HepG2 (cell line): ENCODE results near the gene MED9. TPM values are rescaled to one million over a fixed set of nuclear protein-coding genes. Genes with fewer than 3 reads are reported as not detected.

Source experiments
- ARID5B ChIP-seq: IDR thresholded peaks from 2 replicates; pipeline ENCODE4 v1.4.0; 2020; ENCODE audit warnings: mild to moderate bottlenecking, missing genetic modification reagents
- EED ChIP-seq: sonication (generic); formaldehyde crosslinking; IDR thresholded peaks from 2 replicates; pipeline ENCODE4 v1.5.0; 2020; ENCODE audit warnings: mild to moderate bottlenecking, missing genetic modification reagents
- JUNB ChIP-seq: sonication (generic); formaldehyde crosslinking; IDR thresholded peaks from 2 replicates; pipeline ENCODE4 v1.8.0; 2022; ENCODE audit warnings: missing genetic modification reagents, mild to moderate bottlenecking, borderline replicate concordance
- KLF11 ChIP-seq: IDR thresholded peaks from 2 replicates; pipeline ENCODE4 v1.6.1; 2016; ENCODE audit warnings: missing compliant biosample characterization
- KLF13 ChIP-seq: sonication (generic); formaldehyde crosslinking; IDR thresholded peaks from 2 replicates; pipeline ENCODE4 v1.4.0; 2020; ENCODE audit warnings: mild to moderate bottlenecking, missing genetic modification reagents
- LRRFIP1 ChIP-seq: sonication (generic); formaldehyde crosslinking; conservative IDR thresholded peaks from 2 replicates; pipeline ENCODE4 v1.4.0; 2020; ENCODE audit warnings: missing genetic modification reagents
- MTA3 ChIP-seq: sonication (generic); formaldehyde crosslinking; IDR thresholded peaks from 2 replicates; pipeline ENCODE4 v1.4.0; 2020; ENCODE audit warnings: missing genetic modification reagents
- NFRKB ChIP-seq: fragments of 450-650 bp; IDR thresholded peaks from 2 replicates; pipeline ENCODE4 v1.6.1; 2017
- PHF8 ChIP-seq: sonication (generic); formaldehyde crosslinking; IDR thresholded peaks from 2 replicates; pipeline ENCODE4 v1.5.0; 2020; ENCODE audit warnings: missing genetic modification reagents
- PREB ChIP-seq: sonication (generic); formaldehyde crosslinking; IDR thresholded peaks from 2 replicates; pipeline ENCODE4 v1.4.0; 2020; ENCODE audit warnings: missing genetic modification reagents
- RBM22 ChIP-seq: fragments of 200-400 bp; formaldehyde crosslinking; optimal IDR thresholded peaks from 2 replicates; pipeline ENCODE3; 2017; ENCODE audit warnings: mild to moderate bottlenecking, low read length, moderate library complexity
- SMARCE1 ChIP-seq: fragments of 450-650 bp; IDR thresholded peaks from 2 replicates; pipeline ENCODE4 v1.6.1; 2017; ENCODE audit warnings: borderline replicate concordance
- TAF15 ChIP-seq: fragments of 200-400 bp; formaldehyde crosslinking; IDR thresholded peaks from one replicate; pipeline ENCODE4 v1.6.1; 2018; ENCODE audit warnings: mild to moderate bottlenecking, low read depth, low read length; ENCODE audit not compliant: poor library complexity, severe bottlenecking
- THAP11 ChIP-seq: IDR thresholded peaks from 2 replicates; pipeline ENCODE4 v1.6.1; 2016; ENCODE audit warnings: missing biosample characterization, missing genetic modification reagents
- U2AF1 ChIP-seq: fragments of 200-400 bp; formaldehyde crosslinking; optimal IDR thresholded peaks from 2 replicates; pipeline ENCODE3; 2017; ENCODE audit warnings: mild to moderate bottlenecking, low read depth, low read length
- ZNF138 ChIP-seq: sonication (generic); formaldehyde crosslinking; IDR thresholded peaks from 2 replicates; pipeline ENCODE4 v1.5.0; 2020; ENCODE audit warnings: mild to moderate bottlenecking, low read depth, missing genetic modification reagents
- ZNF143 ChIP-seq: sonication (generic); formaldehyde crosslinking; IDR thresholded peaks from 2 replicates; pipeline ENCODE4 v1.4.0; 2020; ENCODE audit warnings: missing genetic modification reagents
- ZNF552 ChIP-seq: sonication (generic); formaldehyde crosslinking; IDR thresholded peaks from 2 replicates; pipeline ENCODE4 v1.9.0; 2022; ENCODE audit warnings: missing genetic modification reagents, mild to moderate bottlenecking, borderline replicate concordance
- ZNF616 ChIP-seq: sonication (generic); formaldehyde crosslinking; IDR thresholded peaks from 2 replicates; pipeline ENCODE4 v1.5.0; 2020; ENCODE audit warnings: low read depth, mild to moderate bottlenecking, missing genetic modification reagents
- ZNF713 ChIP-seq: sonication (generic); formaldehyde crosslinking; IDR thresholded peaks from 2 replicates; pipeline ENCODE4 v1.4.0; 2020; ENCODE audit warnings: mild to moderate bottlenecking, missing genetic modification reagents
- ZNF746 ChIP-seq: sonication (generic); formaldehyde crosslinking; IDR thresholded peaks from 2 replicates; pipeline ENCODE4 v1.8.0; 2022; ENCODE audit warnings: mild to moderate bottlenecking, missing genetic modification reagents
- polyA plus RNA-seq, 8 experiments: library from polyadenylated mRNA; depleted of rRNA in 3 of 8; stranded (reverse) in 7 of 8; unstranded in 1 of 8; fragments of >200 nt; fragmentation: Illumina TruSeq in 4 of 8; extraction: Trizol in 4 of 8; gene quantifications; 2 replicates each; pipeline versions ENCODE4 v1.2.1 to v1.2.3, GENCODE V29; 2011 to 2016; ENCODE audit warnings: low read depth in 4 of 8, missing spikeins in 1 of 8, mixed read lengths in 1 of 8; ENCODE audit not compliant: insufficient read depth in 1 of 8
- total RNA-seq, 5 experiments: library from RNA; depleted of rRNA; stranded (reverse); fragments of >200 nt; fragmentation: Illumina TruSeq; extraction: Trizol; gene quantifications; 2 replicates each; pipeline ENCODE4 v1.2.3, GENCODE V29; 2016; ENCODE audit warnings: low read depth in 1 of 5
- TF ChIP-seq, protein P1 (sequence below): sonication (generic); formaldehyde crosslinking; IDR thresholded peaks from 2 replicates; pipeline ENCODE4 v1.8.1; 2023; ENCODE audit warnings: mild to moderate bottlenecking, moderate library complexity, missing genetic modification reagents

The MED9 gene
- total and polyA plus RNA-seq, 2 of the 13 experiments (the other 11 are each of a cell fraction or from before 2014, with no cell fraction given), result 11.9 to 15.1 TPM

DNA sequence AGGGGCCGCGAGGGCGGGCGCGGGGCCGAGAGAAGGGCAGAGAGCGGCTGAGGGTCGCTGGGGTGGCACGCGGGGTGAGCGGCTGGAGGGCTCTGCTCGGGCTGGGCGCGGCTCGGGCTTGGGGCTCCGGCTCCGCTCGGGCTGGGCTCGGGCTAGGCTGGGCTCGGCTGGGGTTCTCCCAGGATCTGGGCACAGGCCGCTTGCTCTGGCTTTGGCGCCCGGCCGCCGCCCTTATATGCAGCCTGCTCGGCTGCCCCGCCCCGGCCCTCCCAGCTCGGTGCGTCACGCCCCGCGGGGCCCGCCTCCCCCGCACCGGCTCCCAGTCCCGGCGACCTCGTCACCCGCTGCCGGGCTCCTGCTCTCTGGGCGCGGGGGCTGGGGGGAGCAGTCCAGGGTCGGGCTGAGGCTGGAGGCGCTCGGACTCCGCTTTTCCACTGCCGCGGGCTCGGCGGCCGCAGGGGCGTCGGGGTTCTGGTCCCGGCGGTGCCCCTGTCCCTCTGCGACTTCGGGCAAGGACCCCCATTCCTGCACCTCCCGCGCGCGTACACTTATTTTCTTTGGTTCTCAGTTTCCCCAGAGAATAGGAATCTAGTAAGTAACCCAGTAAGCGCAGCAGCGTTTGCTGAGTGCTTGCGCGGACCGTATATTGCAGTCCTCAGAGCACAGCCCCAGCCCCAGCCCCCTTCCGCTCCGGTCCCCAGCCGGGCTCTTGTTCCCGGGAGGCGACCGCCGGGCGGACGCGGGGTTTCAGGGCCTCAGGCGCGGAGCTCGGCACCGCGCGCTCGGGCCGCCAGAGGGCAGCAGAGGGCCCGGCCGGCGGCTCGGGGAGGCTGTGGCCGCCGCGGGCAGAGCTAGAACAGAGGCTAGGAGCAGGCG, 19.6 kb downstream of the MED9 start, which contains the start of gene RASD1 (continued):
- TF ChIP-seq U2AF1, result no peak
- no peak for TF ChIP-seq ZNF746
- no peak for TF ChIP-seq MTA3 (CRISPR knock-in tag)
- TF ChIP-seq THAP11, result no peak
- no peak for TF ChIP-seq NFRKB
- TF ChIP-seq ZNF616 (CRISPR knock-in tag), result no peak
- no peak for TF ChIP-seq KLF11 (CRISPR knock-in tag)
- TF ChIP-seq RBM22, result no peak
- TF ChIP-seq ZNF713 (CRISPR knock-in tag), result no peak
- no peak for TF ChIP-seq KLF13 (CRISPR knock-in tag)
- TF ChIP-seq PHF8 (CRISPR knock-in tag), result peak; percentile 58
- TF ChIP-seq ZNF138 (CRISPR knock-in tag), result no peak
- no peak for TF ChIP-seq LRRFIP1 (CRISPR knock-in tag)
- TF ChIP-seq TAF15, result no peak
- peak; percentile 16; the same call in 1 of the 2 replicates for TF ChIP-seq ARID5B
- no peak for TF ChIP-seq PREB (CRISPR knock-in tag)
- TF ChIP-seq, protein P1, sequence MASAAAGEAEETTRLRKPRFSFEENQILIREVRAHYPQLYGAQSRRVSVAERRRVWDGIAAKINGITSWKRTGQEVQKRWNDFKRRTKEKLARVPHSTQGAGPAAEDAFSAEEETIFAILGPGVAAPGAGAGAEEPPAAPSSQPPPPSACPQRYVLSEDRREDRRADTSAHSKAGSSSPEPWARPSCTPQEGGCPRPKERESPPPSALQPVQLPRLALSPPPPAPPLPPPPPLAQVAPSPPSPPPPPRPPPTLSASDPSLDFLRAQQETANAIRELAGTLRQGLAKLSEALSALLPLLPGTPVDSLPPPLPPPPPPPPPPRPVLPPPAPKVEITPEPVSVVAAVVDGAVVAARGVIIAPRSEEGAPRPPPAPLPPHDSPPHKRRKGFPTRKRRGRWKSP (CRISPR knock-in tag), result peak; percentile 39; the same call in 1 of the 2 replicates
- no peak for TF ChIP-seq ZNF552 (CRISPR knock-in tag)
- TF ChIP-seq ZNF143 (CRISPR knock-in tag), result no peak
- TF ChIP-seq SMARCE1, result no peak
- TF ChIP-seq EED (CRISPR knock-in tag), result no peak
- TF ChIP-seq JUNB (CRISPR knock-in tag), result no peak
